Measurements from ENCODE around the gene VIT. TPM values are rescaled to one million over a fixed set of nuclear protein-coding genes. Genes with fewer than 3 reads are reported as not detected.

The VIT gene
- total RNA-seq, 1 donor from 2014 or later, result not detected

DNA sequence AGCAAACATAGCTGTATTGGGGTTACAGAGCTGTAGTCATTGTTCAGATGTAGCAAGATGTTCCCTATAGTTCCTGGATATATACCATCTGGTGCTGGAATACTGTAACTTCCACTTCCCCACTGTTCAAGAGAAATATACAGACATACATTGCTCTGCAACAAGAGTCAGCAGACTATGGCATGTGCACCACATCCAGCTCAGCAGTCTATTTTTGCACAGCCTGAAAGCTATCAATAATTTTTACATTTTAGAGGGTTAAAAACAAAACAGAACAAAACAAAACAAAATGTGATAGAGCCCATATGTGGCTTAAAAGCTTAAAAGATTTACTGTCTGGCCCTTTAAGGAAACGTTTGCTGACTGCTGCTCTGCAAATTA lies 31.8 kb upstream of the VIT start:
- Mint-ChIP-seq H3K27ac (ENCODE audit: unreplicated experiment) (no peak overlapping the region), H3K4me3 (ENCODE audit: unreplicated experiment) (no peak overlapping the region), H3K4me1 (ENCODE audit: low read depth, unreplicated experiment) (no peaks in the 10 kb centered on the region), H3K9me3 (ENCODE audit: unreplicated experiment) (no peaks in the 10 kb centered on the region), H3K36me3 (ENCODE audit: low read depth, unreplicated experiment) (no peaks in the 10 kb centered on the region), H3K27me3 (ENCODE audit: low read depth, unreplicated experiment) (peaks cover 2% of the 10 kb centered on the region)
- Histone ChIP-seq H3K79me2 (ENCODE audit: insufficient read depth, low read length) (no peaks in the 10 kb centered on the region), H3K9me3 (ENCODE audit: insufficient read depth, low read depth, low read length) (no peaks in the 10 kb centered on the region), H3K36me3 (ENCODE audit: insufficient read depth, low read length) (no peaks in the 10 kb centered on the region), H3K4me2 (ENCODE audit: low read length) (no peak overlapping the region), H3K9ac (ENCODE audit: low read length) (no peak overlapping the region), H3K27me3 (ENCODE audit: insufficient read depth, low read length) (no peaks in the 10 kb centered on the region), H3K4me3 (ENCODE audit: insufficient read depth, low read depth, low read length) (no peak overlapping the region), H4K20me1 (ENCODE audit: insufficient read depth, low read length) (no peaks in the 10 kb centered on the region), H3K4me1 (ENCODE audit: insufficient read depth, low read length) (no peaks in the 10 kb centered on the region), H2AFZ (ENCODE audit: low read depth, low read length) (no peak overlapping the region), H3K27ac (ENCODE audit: low read depth, low read length) (no peak overlapping the region)
- FAIRE-seq, result peak; percentile 49
- no peak for TF ChIP-seq EZH2 (IDR thresholded peaks at IDR 0.05; ENCODE audit: insufficient read depth, low read length)
- TF ChIP-seq, protein P1, sequence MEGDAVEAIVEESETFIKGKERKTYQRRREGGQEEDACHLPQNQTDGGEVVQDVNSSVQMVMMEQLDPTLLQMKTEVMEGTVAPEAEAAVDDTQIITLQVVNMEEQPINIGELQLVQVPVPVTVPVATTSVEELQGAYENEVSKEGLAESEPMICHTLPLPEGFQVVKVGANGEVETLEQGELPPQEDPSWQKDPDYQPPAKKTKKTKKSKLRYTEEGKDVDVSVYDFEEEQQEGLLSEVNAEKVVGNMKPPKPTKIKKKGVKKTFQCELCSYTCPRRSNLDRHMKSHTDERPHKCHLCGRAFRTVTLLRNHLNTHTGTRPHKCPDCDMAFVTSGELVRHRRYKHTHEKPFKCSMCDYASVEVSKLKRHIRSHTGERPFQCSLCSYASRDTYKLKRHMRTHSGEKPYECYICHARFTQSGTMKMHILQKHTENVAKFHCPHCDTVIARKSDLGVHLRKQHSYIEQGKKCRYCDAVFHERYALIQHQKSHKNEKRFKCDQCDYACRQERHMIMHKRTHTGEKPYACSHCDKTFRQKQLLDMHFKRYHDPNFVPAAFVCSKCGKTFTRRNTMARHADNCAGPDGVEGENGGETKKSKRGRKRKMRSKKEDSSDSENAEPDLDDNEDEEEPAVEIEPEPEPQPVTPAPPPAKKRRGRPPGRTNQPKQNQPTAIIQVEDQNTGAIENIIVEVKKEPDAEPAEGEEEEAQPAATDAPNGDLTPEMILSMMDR (IDR thresholded peaks at IDR 0.05; ENCODE audit: insufficient read depth, low read depth, low read length), result no peak
- no peak for DNase-seq (ENCODE audit: low read depth)

DNA sequence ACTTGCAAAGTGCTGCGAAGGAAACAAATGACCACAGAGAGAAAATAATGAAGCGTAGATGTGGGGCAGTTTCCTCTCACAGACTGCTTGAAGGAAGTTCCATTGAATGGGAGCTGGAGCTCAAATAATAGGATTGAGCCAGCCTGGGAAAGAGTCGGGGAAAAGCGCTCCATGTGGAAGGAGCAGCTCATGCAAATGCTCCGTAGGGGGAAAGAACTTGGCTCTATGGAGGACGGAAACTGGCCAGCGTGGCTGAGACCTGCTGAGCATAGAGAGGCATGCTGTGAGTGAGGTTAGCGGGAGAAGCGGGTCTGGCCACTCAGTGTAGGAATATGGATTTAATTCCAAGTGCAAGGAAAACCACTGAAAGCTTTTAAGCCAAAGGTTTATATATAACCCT lies 28.6 kb upstream of the VIT start:
- no peak overlapping the region for H3K27ac ChIP-seq (ENCODE audit: low read depth, low read length)
- H3K27ac Mint-ChIP-seq (ENCODE audit: unreplicated experiment), result no peak overlapping the region
- H3K9me3 Mint-ChIP-seq (ENCODE audit: unreplicated experiment), result no peaks in the 10 kb centered on the region
- no peaks in the 10 kb centered on the region for H3K36me3 Mint-ChIP-seq (ENCODE audit: low read depth, unreplicated experiment)
- H3K36me3 ChIP-seq (ENCODE audit: insufficient read depth, low read length), result no peaks in the 10 kb centered on the region
- peak overlapping the region; percentile 37 for H2AFZ ChIP-seq (ENCODE audit: low read depth, low read length)
- H3K4me3 ChIP-seq (ENCODE audit: insufficient read depth, low read depth, low read length), result no peak overlapping the region
- no peak for DNase-seq (ENCODE audit: low read depth)
- H4K20me1 ChIP-seq (ENCODE audit: insufficient read depth, low read length), result no peaks in the 10 kb centered on the region
- no peaks in the 10 kb centered on the region for H3K79me2 ChIP-seq (ENCODE audit: insufficient read depth, low read length)
- H3K27me3 Mint-ChIP-seq (ENCODE audit: low read depth, unreplicated experiment), result peaks cover 2% of the 10 kb centered on the region
- no peaks in the 10 kb centered on the region for H3K9me3 ChIP-seq (ENCODE audit: insufficient read depth, low read depth, low read length)
- H3K4me3 Mint-ChIP-seq (ENCODE audit: unreplicated experiment), result no peak overlapping the region
- no peak overlapping the region for H3K4me2 ChIP-seq (ENCODE audit: low read length)
- no peaks in the 10 kb centered on the region for H3K27me3 ChIP-seq (ENCODE audit: insufficient read depth, low read length)
- no peaks in the 10 kb centered on the region for H3K4me1 ChIP-seq (ENCODE audit: insufficient read depth, low read length)
- no peak for FAIRE-seq
- peaks cover 5% of the 10 kb centered on the region for H3K4me1 Mint-ChIP-seq (ENCODE audit: low read depth, unreplicated experiment)
- no peak for TF ChIP-seq EZH2 (IDR thresholded peaks at IDR 0.05; ENCODE audit: insufficient read depth, low read length)
- TF ChIP-seq, protein P1 (IDR thresholded peaks at IDR 0.05; ENCODE audit: insufficient read depth, low read depth, low read length), result no peak
- H3K9ac ChIP-seq (ENCODE audit: low read length), result no peak overlapping the region

DNA sequence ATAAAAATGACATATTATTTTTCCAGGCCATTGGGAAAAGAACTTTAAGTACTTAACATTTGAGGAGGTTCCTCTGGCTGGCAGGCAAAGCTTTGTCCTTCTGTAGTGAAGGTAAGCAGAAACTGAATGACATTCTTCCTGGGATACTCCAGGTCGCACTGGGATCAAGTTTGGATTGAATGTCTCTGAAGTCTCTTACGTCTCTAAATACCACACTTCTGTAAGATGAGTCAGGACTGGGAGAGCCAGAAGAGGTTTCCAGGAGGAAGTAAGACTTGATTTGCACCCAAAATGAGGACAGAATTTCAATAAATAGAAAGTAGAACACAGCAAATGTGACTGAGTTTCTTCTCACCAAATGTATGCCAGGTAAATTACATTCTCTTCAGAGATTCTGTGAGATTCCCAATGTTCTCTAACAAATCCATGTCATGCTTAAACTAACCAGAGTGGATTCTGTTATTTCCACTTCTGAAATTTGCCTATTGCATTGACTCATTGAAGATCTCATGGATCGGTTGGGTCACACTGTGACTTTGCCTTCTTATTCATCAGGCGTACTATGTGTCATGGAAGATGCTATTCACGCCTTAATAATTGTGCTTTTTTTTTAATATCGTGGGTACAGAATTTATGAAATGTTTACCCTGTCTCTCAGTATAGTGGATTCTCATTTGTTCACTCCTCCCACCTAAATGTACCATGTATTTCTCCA lies 25.5 kb upstream of the VIT start:
- no peaks in the 10 kb centered on the region for H3K27me3 Mint-ChIP-seq (ENCODE audit: low read depth, unreplicated experiment)
- H3K79me2 ChIP-seq (ENCODE audit: insufficient read depth, low read length), result no peaks in the 10 kb centered on the region
- H3K27ac Mint-ChIP-seq (ENCODE audit: unreplicated experiment), result no peak overlapping the region
- no peaks in the 10 kb centered on the region for H3K9me3 ChIP-seq (ENCODE audit: insufficient read depth, low read depth, low read length)
- no peak overlapping the region for H3K9ac ChIP-seq (ENCODE audit: low read length)
- H3K27ac ChIP-seq (ENCODE audit: low read depth, low read length), result no peak overlapping the region
- no peak overlapping the region for H3K4me3 ChIP-seq (ENCODE audit: insufficient read depth, low read depth, low read length)
- no peaks in the 10 kb centered on the region for H3K27me3 ChIP-seq (ENCODE audit: insufficient read depth, low read length)
- H4K20me1 ChIP-seq (ENCODE audit: insufficient read depth, low read length), result no peaks in the 10 kb centered on the region
- peak; percentile 52 for FAIRE-seq
- no peak overlapping the region for H3K4me3 Mint-ChIP-seq (ENCODE audit: unreplicated experiment)
- no peak overlapping the region for H3K4me2 ChIP-seq (ENCODE audit: low read length)
- H3K36me3 Mint-ChIP-seq (ENCODE audit: low read depth, unreplicated experiment), result no peaks in the 10 kb centered on the region
- H3K36me3 ChIP-seq (ENCODE audit: insufficient read depth, low read length), result no peaks in the 10 kb centered on the region
- peak; percentile 76 for DNase-seq (ENCODE audit: low read depth)
- H3K4me1 Mint-ChIP-seq (ENCODE audit: low read depth, unreplicated experiment), result peaks cover 5% of the 10 kb centered on the region
- no peak for TF ChIP-seq EZH2 (IDR thresholded peaks at IDR 0.05; ENCODE audit: insufficient read depth, low read length)
- TF ChIP-seq, protein P1 (IDR thresholded peaks at IDR 0.05; ENCODE audit: insufficient read depth, low read depth, low read length), result no peak
- H3K4me1 ChIP-seq (ENCODE audit: insufficient read depth, low read length), result no peaks in the 10 kb centered on the region
- no peaks in the 10 kb centered on the region for H3K9me3 Mint-ChIP-seq (ENCODE audit: unreplicated experiment)
- no peak overlapping the region for H2AFZ ChIP-seq (ENCODE audit: low read depth, low read length)

Data from astrocyte (in vitro differentiated cells and primary cell).